Liver (tissue), 9 donors: ENCODE measurements around the gene KANK3. TPM values are rescaled to one million over a fixed set of nuclear protein-coding genes. Genes with fewer than 3 reads are reported as not detected.

ENCODE experiments used
- DNase-seq: peaks from one replicate; pipeline ENCODE4 v3.0.0-alpha.2; 2017; ENCODE audit warnings: low spot score
- H3K27ac ChIP-seq, 2 donors: one replicate each; pipeline ENCODE4 v1.7.0; 2013; ENCODE audit warnings: inconsistent platforms in 2 of 2, low read length in 2 of 2, control low read depth in 1 of 2, low read depth in 1 of 2, mild to moderate bottlenecking in 1 of 2
- H3K27me3 ChIP-seq, 4 donors: one replicate each; pipeline versions ENCODE4 v1.6.1 to v1.7.0; 2013; ENCODE audit warnings: low read length in 3 of 4, inconsistent platforms in 1 of 4, mild to moderate bottlenecking in 1 of 4, moderate library complexity in 1 of 4; ENCODE audit not compliant: control insufficient read depth in 4 of 4, insufficient read depth in 4 of 4
- H3K36me3 ChIP-seq, 4 donors: one replicate each; pipeline versions ENCODE4 v1.6.1 to v1.7.0; 2013; ENCODE audit warnings: low read length in 3 of 4, mild to moderate bottlenecking in 3 of 4, low read depth in 1 of 4, moderate library complexity in 1 of 4; ENCODE audit not compliant: control insufficient read depth in 4 of 4, insufficient read depth in 3 of 4
- H3K4me1 ChIP-seq, 4 donors: one replicate each; pipeline versions ENCODE4 v1.6.1 to v1.7.0; 2013; ENCODE audit warnings: low read length in 3 of 4, mild to moderate bottlenecking in 3 of 4, moderate library complexity in 1 of 4; ENCODE audit not compliant: control insufficient read depth in 4 of 4, insufficient read depth in 4 of 4
- H3K4me3 ChIP-seq, 3 donors: one replicate each; pipeline versions ENCODE4 v1.6.1 to v1.7.0; 2013; ENCODE audit warnings: low read length in 3 of 3, control low read depth in 1 of 3, low read depth in 1 of 3, mild to moderate bottlenecking in 1 of 3
- H3K9ac ChIP-seq, 2 donors: one replicate each; pipeline ENCODE4 v1.7.0; 2013; ENCODE audit warnings: low read length in 2 of 2, mild to moderate bottlenecking in 2 of 2, moderate library complexity in 2 of 2, control low read depth in 1 of 2, low read depth in 1 of 2
- H3K9me3 ChIP-seq, 4 donors: one replicate each; pipeline versions ENCODE4 v1.6.1 to v1.7.0; 2013; ENCODE audit warnings: low read length in 3 of 4; ENCODE audit not compliant: control insufficient read depth in 4 of 4
- ATF3 ChIP-seq: IDR thresholded peaks from 2 replicates; pipeline ENCODE4 v1.6.1; 2016; ENCODE audit warnings: antibody characterized with exemption
- CTCF ChIP-seq: fragments of 150-350 bp; IDR thresholded peaks from 2 replicates; pipeline ENCODE4 v1.5.1; 2017; ENCODE audit warnings: improper control_type of control experiment, low read depth, low read length; ENCODE audit not compliant: missing input control
- EGR1 ChIP-seq, 2 donors: IDR thresholded peaks; 2 replicates each; pipeline ENCODE4 v1.6.1; 2016 to 2018; ENCODE audit warnings: antibody characterized with exemption in 2 of 2, low read depth in 2 of 2
- FOXA1 ChIP-seq: IDR thresholded peaks from 2 replicates; pipeline ENCODE4 v1.6.1; 2016; ENCODE audit warnings: antibody characterized with exemption
- FOXA2 ChIP-seq: IDR thresholded peaks from 2 replicates; pipeline ENCODE4 v1.6.1; 2016; ENCODE audit warnings: antibody characterized with exemption
- GABPA ChIP-seq, 2 donors: IDR thresholded peaks in 1 of 2; conservative IDR thresholded peaks in 1 of 2; 2 replicates each; pipeline ENCODE4 v1.6.1; 2016; ENCODE audit warnings: antibody characterized with exemption in 2 of 2, mild to moderate bottlenecking in 1 of 2, moderate library complexity in 1 of 2
- HNF4A ChIP-seq, 2 donors: conservative IDR thresholded peaks; 2 replicates each; pipeline ENCODE4 v1.6.1; 2016; ENCODE audit warnings: antibody characterized with exemption in 2 of 2, mild to moderate bottlenecking in 2 of 2
- HNF4G ChIP-seq: IDR thresholded peaks from 2 replicates; pipeline ENCODE4 v1.6.1; 2016; ENCODE audit warnings: antibody characterized with exemption
- JUND ChIP-seq, 2 donors: IDR thresholded peaks; 2 replicates each; pipeline ENCODE4 v1.6.1; 2016; ENCODE audit warnings: antibody characterized with exemption in 2 of 2
- MAX ChIP-seq: IDR thresholded peaks from 2 replicates; pipeline ENCODE4 v1.6.1; 2016; ENCODE audit warnings: antibody characterized with exemption
- NR2F2 ChIP-seq: IDR thresholded peaks from 2 replicates; pipeline ENCODE4 v1.6.1; 2016; ENCODE audit warnings: antibody characterized with exemption
- RAD21 ChIP-seq, 2 donors: IDR thresholded peaks; 2 replicates each; pipeline ENCODE4 v1.6.1; 2016; ENCODE audit warnings: antibody characterized with exemption in 2 of 2, mild to moderate bottlenecking in 2 of 2
- REST ChIP-seq: IDR thresholded peaks from 2 replicates; pipeline ENCODE4 v1.6.1; 2016; ENCODE audit warnings: antibody characterized with exemption, mild to moderate bottlenecking
- RXRA ChIP-seq, 2 donors: IDR thresholded peaks; 2 replicates each; pipeline ENCODE4 v1.6.1; 2017 to 2018; ENCODE audit warnings: antibody characterized with exemption in 2 of 2, mild to moderate bottlenecking in 1 of 2
- SP1 ChIP-seq: IDR thresholded peaks from 2 replicates; pipeline ENCODE4 v1.6.1; 2018; ENCODE audit warnings: antibody characterized with exemption, mild to moderate bottlenecking
- TAF1 ChIP-seq: conservative IDR thresholded peaks from 2 replicates; pipeline ENCODE4 v1.6.1; 2016; ENCODE audit warnings: antibody characterized with exemption, mild to moderate bottlenecking
- YY1 ChIP-seq: IDR thresholded peaks from 2 replicates; pipeline ENCODE4 v1.6.1; 2016; ENCODE audit warnings: antibody characterized with exemption, mild to moderate bottlenecking
- ZBTB33 ChIP-seq: IDR thresholded peaks from 2 replicates; pipeline ENCODE4 v1.6.1; 2016; ENCODE audit warnings: antibody characterized with exemption
- WGBS: extraction: QIAGEN DNeasy Blood & Tissue Kit; methylation state at CpG from one replicate; pipeline ENCODE4 v1.1.7; 2013; 5-methylcytosine and 5-hydroxymethylcytosine counted together
- polyA plus RNA-seq, 2 donors: library from polyadenylated mRNA; stranded (reverse) in 1 of 2; unstranded in 1 of 2; fragments of 200-250 nt in 1 of 2; fragments of >200 nt in 1 of 2; fragmentation: Nextera tagmentation in 1 of 2; extraction: Ambion mirVana in 1 of 2; gene quantifications; one replicate each; pipeline versions ENCODE4 v1.2.1 to v1.2.3, GENCODE V29; 2013 to 2015
- total RNA-seq, 2 donors: library from RNA; depleted of rRNA; stranded (reverse); fragments of >200 nt; gene quantifications; one replicate each; pipeline ENCODE4 v1.2.3, GENCODE V29; 2014
- donor health status: healthy.
- donor health status: healthy.
- donor health status: healthy.
- donor health status: healthy.
- donor health status: healthy.

The KANK3 gene
- total and polyA plus RNA-seq, 4 donors = 0.44 to 4.5 (median 3.4) TPM

- no peak overlapping the region for H3K4me3 ChIP-seq
- peak overlapping the region in 1 of 2 donors; percentile 21 for H3K9ac ChIP-seq
- H3K27me3 ChIP-seq = no peaks in the 10 kb centered on the region
- peaks cover 11 to 48% (median 28%) of the 10 kb centered on the region in 4 donors for H3K4me1 ChIP-seq
- no peaks in the 10 kb centered on the region for H3K9me3 ChIP-seq
- peak; percentile 76 for DNase-seq
- WGBS = 11% methylated on average over 12 of the region's 12 CpGs
- H3K36me3 ChIP-seq = no peaks in the 10 kb centered on the region
- H3K27ac ChIP-seq = peak overlapping the region; percentile 94 to 97
- peak in 1 of 2 donors; percentile 58 for TF ChIP-seq GABPA (IDR thresholded peaks at IDR 0.05 in 1 of 2, conservative IDR thresholded peaks at IDR 0.05 in 1 of 2)
- TF ChIP-seq ATF3 = no peak
- TF ChIP-seq REST = peak; percentile 78
- TF ChIP-seq ZBTB33 = peak; percentile 86
- TF ChIP-seq FOXA2 = peak; percentile 55
- peak; percentile 87 to 93 for TF ChIP-seq JUND (IDR thresholded peaks at IDR 0.05)
- peak; percentile 86 for TF ChIP-seq SP1
- TF ChIP-seq HNF4A (conservative IDR thresholded peaks at IDR 0.05) = peak; percentile 67 to 81
- TF ChIP-seq EGR1 (IDR thresholded peaks at IDR 0.05; ENCODE audit: low read depth in 2 of 2) = peak in 1 of 2 donors; percentile 61
- peak; percentile 54 to 55 for TF ChIP-seq RAD21 (IDR thresholded peaks at IDR 0.05)
- peak; percentile 77 for TF ChIP-seq YY1
- no peak for TF ChIP-seq CTCF
- TF ChIP-seq HNF4G = peak; percentile 23
- peak; percentile 85 for TF ChIP-seq MAX
- TF ChIP-seq NR2F2 = peak; percentile 11
- no peak for TF ChIP-seq TAF1
- peak; percentile 91 to 96 for TF ChIP-seq RXRA (IDR thresholded peaks at IDR 0.05)
- TF ChIP-seq FOXA1 = peak; percentile 9
Measured at GRCh38 chr19:8361921-8362793, 19.1 kb upstream of the KANK3 start.
